ENCODE results near the gene HIRIP3. TPM values are rescaled to one million over a fixed set of nuclear protein-coding genes. Genes with fewer than 3 reads are reported as not detected.
"Not testable (repeated sequence)": the region's sequence is repeated elsewhere in the genome, so short reads cannot be mapped to it uniquely, and the experiment has no call there.

Gene HIRIP3
- total RNA-seq (10 to 100 TPM; 11.6 to 21.7 (median 17.5) TPM), polyA plus RNA-seq (19.1 TPM)
- long read RNA-seq, donor 1, transcript HIRIP3-201 (7 exons, 3,388 nt), result major isoform, 49 of 67 reads
- long read RNA-seq, donor 1, transcript HIRIP3-204 (6 exons, 988 nt), result minor isoform, 7 of 67 reads
- long read RNA-seq, donor 1, partial matches to known transcripts, result 4 of 67 reads
- long read RNA-seq, donor 1, other reads (novel, unspliced or antisense), result 7 of 67 reads
- long read RNA-seq, donor 2, transcript HIRIP3-201 (7 exons, 3,388 nt), result major isoform, 32 of 40 reads
- long read RNA-seq, donor 2, partial matches to known transcripts, result 3 of 40 reads
- long read RNA-seq, donor 2, other reads (novel, unspliced or antisense), result 3 of 40 reads
- long read RNA-seq, donor 3, transcript HIRIP3-201 (7 exons, 3,388 nt), result major isoform, 55 of 78 reads
- long read RNA-seq, donor 3, transcript HIRIP3-204 (6 exons, 988 nt), result minor isoform, 9 of 78 reads
- long read RNA-seq, donor 3, partial matches to known transcripts, result 6 of 78 reads
- long read RNA-seq, donor 3, other reads (novel, unspliced or antisense), result 8 of 78 reads
- long read RNA-seq, donor 4, transcript HIRIP3-201 (7 exons, 3,388 nt), result major isoform, 26 of 29 reads
- long read RNA-seq, donor 4, partial matches to known transcripts, result 1 of 29 reads
- long read RNA-seq, donor 4, other reads (novel, unspliced or antisense), result 1 of 29 reads

GRCh38 chr16:29995324-29995910, at the start of gene HIRIP3:
TSS of gene HIRIP3 (minus strand) at chr16:29995617. CDS start at chr16:29995605, 12 bp downstream.
- H3K27ac ChIP-seq (ENCODE audit: low read length), result peak within 1 kb of the TSS; percentile 92
- intact Hi-C loops (cut with DNase I), result loop anchor here in 1 of 4 donors (10.0 kb wide), 2 partner anchors 131 to 181 kb away; partner anchors contain the start of genes CDIPT, PAGR1 and PRRT2
- H3K9me3 ChIP-seq (ENCODE audit: control insufficient read depth, low read length), result no peaks in the 10 kb centered on the region
- DNase-seq (peak; percentile 91 to 96 (median 96)), ATAC-seq (peak; percentile 78 to 80)
- H3K27me3 ChIP-seq (ENCODE audit: control insufficient read depth, insufficient read depth), result no peaks in the 10 kb centered on the region
- under 1% methylated on average over 53 of the region's 53 CpGs for WGBS
- peaks cover 7% of the 10 kb centered on the region for H3K4me1 ChIP-seq (ENCODE audit: control insufficient read depth, insufficient read depth, low read length)
- H3K4me3 ChIP-seq (ENCODE audit: low read length), result peak within 1 kb of the TSS; percentile 73

- Histone ChIP-seq H3K9me3 (ENCODE audit: control insufficient read depth, low read length) (no peaks in the 10 kb centered on the region), H3K4me1 (ENCODE audit: control insufficient read depth, insufficient read depth, low read length) (no peaks in the 10 kb centered on the region), H3K4me3 (ENCODE audit: low read length) (no peak overlapping the region), H3K27ac (ENCODE audit: low read length) (no peak overlapping the region), H3K27me3 (ENCODE audit: control insufficient read depth, insufficient read depth) (no peaks in the 10 kb centered on the region)
- DNase-seq, result no peak
- intact Hi-C loops (cut with DNase I), result loop anchor here in 1 of 4 donors (5.0 kb wide), 1 partner anchor 50 kb away; the partner anchor contains the start of gene TBX6
- ATAC-seq, result no peak
- WGBS, result 18% methylated on average over 5 of the region's 5 CpGs
Measured at GRCh38 chr16:30041841-30042240, 46.4 kb upstream of the HIRIP3 start.

GRCh38 chr16:30040690-30041089, 45.3 kb upstream of the HIRIP3 start:
- not testable (repeated sequence) for H3K4me3 ChIP-seq (ENCODE audit: low read length); H3K4me1 ChIP-seq (ENCODE audit: control insufficient read depth, insufficient read depth, low read length); DNase-seq; H3K27me3 ChIP-seq (ENCODE audit: control insufficient read depth, insufficient read depth); ATAC-seq; H3K9me3 ChIP-seq (ENCODE audit: control insufficient read depth, low read length); H3K27ac ChIP-seq (ENCODE audit: low read length)
- intact Hi-C loops (cut with DNase I), result loop anchor here in 1 of 4 donors (5.0 kb wide), 1 partner anchor 52 kb away; the partner anchor contains the start of gene TBX6
- WGBS, result 84% methylated on average over 5 of the region's 5 CpGs

DNA sequence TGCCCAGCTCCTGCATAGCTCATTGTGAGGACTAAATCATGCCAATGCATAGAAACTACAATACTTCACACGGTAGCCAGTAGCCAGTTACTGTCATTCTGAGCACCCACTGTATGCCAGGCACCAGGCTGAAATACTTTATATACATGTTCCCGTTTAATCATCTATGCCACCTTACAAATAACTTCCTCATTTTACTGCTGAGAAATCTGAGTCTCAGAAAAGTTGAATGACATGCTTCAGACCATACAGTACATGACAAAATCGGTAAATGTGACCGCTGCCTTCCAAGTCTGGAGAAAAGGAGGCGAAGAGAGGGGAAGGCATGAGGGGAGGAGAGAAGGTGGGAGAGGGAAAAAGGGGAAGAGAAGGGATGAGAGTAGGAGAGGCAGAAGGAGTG, 44.8 kb upstream of the HIRIP3 start:
- H3K9me3 ChIP-seq (ENCODE audit: control insufficient read depth, low read length), result no peaks in the 10 kb centered on the region
- DNase-seq, result no peak
- H3K4me3 ChIP-seq (ENCODE audit: low read length), result no peak overlapping the region
- WGBS, result 68% methylated on average over 5 of the region's 5 CpGs
- ATAC-seq, result no peak
- H3K27ac ChIP-seq (ENCODE audit: low read length), result no peak overlapping the region
- H3K4me1 ChIP-seq (ENCODE audit: control insufficient read depth, insufficient read depth, low read length), result no peaks in the 10 kb centered on the region
- intact Hi-C loops (cut with DNase I), result loop anchor here in 1 of 4 donors (5.0 kb wide), 1 partner anchor 52 kb away; the partner anchor contains the start of gene TBX6
- H3K27me3 ChIP-seq (ENCODE audit: control insufficient read depth, insufficient read depth), result no peaks in the 10 kb centered on the region

DNA sequence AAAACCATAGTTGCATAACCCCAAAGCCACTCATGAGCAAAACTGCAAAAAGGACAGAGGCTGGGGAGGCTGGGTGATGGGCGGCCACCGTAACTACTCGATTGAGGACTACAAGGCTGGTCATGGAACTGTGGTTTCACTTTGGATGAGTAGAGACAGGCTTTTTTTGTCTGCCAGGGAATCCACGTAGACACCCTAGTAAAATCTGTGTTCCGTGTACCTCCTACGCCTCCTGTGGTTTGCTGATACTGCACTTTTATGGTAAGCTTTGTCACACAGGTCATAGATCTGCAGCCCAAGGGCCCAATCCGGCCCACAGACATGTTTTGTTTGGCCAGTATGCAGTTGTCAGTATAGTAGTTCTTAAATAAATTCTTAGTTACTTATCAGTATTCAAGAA, 37.9 kb upstream of the HIRIP3 start:
- no peaks in the 10 kb centered on the region for H3K9me3 ChIP-seq (ENCODE audit: control insufficient read depth, low read length)
- H3K27me3 ChIP-seq (ENCODE audit: control insufficient read depth, insufficient read depth), result no peaks in the 10 kb centered on the region
- DNase-seq (no peak), ATAC-seq (no peak)
- intact Hi-C loops (cut with DNase I), result no loop called here
- H3K4me3 ChIP-seq (ENCODE audit: low read length), result no peak overlapping the region
- no peak overlapping the region for H3K27ac ChIP-seq (ENCODE audit: low read length)
- no peaks in the 10 kb centered on the region for H3K4me1 ChIP-seq (ENCODE audit: control insufficient read depth, insufficient read depth, low read length)
- 68% methylated on average over 7 of the region's 7 CpGs for WGBS

GRCh38 chr16:30032083-30032819, 36.8 kb upstream of the HIRIP3 start:
- Histone ChIP-seq H3K27me3 (ENCODE audit: control insufficient read depth, insufficient read depth) (no peaks in the 10 kb centered on the region), H3K4me1 (ENCODE audit: control insufficient read depth, insufficient read depth, low read length) (no peaks in the 10 kb centered on the region), H3K27ac (ENCODE audit: low read length) (no peak overlapping the region), H3K9me3 (ENCODE audit: control insufficient read depth, low read length) (no peaks in the 10 kb centered on the region), H3K4me3 (ENCODE audit: low read length) (no peak overlapping the region)
- WGBS, result 25% methylated on average over 12 of the region's 12 CpGs
- intact Hi-C loops (cut with DNase I), result no loop called here
- no peak for ATAC-seq
- peak in 1 of 3 donors; percentile 40 for DNase-seq

DNA sequence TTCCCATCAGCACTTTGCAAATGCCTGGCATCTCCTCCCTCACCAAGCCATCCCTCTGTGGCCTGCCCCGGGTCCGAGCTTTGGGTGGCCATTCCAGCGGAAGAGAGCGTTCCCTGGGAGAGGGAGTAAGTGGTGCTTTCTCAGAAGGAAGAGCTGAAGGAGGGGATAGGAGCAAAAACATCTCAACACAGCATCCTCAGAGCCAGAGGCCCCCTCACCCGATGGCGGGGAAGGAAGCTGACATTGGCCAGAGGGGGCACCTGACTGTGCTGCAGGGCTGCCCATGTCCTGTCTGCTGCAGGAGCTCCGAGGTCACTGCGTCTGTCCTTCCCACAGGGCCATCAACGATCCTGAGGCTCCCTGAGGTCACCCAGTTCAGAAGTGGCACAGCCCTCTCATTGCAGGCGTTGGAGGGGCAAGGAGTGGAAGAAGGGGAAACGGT, 36.1 kb upstream of the HIRIP3 start:
- Histone ChIP-seq H3K9me3 (ENCODE audit: control insufficient read depth, low read length) (no peaks in the 10 kb centered on the region), H3K27me3 (ENCODE audit: control insufficient read depth, insufficient read depth) (no peaks in the 10 kb centered on the region), H3K27ac (ENCODE audit: low read length) (no peak overlapping the region), H3K4me1 (ENCODE audit: control insufficient read depth, insufficient read depth, low read length) (no peaks in the 10 kb centered on the region), H3K4me3 (ENCODE audit: low read length) (no peak overlapping the region)
- intact Hi-C loops (cut with DNase I), result no loop called here
- DNase-seq, result no peak
- WGBS, result 20% methylated on average over 11 of the region's 11 CpGs
- ATAC-seq, result no peak

DNA sequence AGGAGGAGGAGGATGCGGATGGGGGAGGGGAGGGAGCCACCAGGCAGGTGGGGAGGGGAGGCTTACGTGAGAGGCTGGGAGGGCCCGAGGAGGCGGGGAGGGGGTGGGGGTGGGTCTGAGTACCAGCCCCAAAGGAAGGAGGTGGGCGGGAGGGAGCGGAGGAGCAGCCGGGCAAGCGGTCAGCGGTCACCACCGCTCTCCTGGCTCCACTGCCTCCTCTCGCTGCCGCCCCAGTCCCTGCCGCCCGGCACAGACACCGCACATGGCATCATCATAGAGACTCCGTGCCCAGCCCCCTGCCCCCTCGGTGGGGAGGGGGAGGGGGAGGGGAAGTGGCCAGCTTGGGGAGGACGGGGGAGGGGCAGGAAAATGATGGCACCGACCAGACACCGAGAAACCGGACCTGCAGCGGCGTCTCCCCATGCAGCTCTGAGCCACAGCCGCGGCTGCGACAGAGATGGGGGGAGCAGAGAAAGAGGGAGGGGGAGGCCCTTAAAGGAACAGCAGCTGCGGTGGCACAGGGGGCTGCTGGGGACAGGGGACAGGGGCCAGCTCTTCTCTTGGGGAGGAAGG, 35.5 kb upstream of the HIRIP3 start, which contains the start of gene TLCD3B:
Gene TLCD3B, minus strand, starts transcription at position 431 of the 573 bp plus-strand sequence. CDS start 744 bp downstream, outside the sequence.
- WGBS, result 1% methylated on average over 27 of the region's 27 CpGs
- intact Hi-C loops (cut with DNase I), result no loop called here
- peak in 1 of 2 donors; percentile 15 for ATAC-seq

GRCh38 chr16:30030011-30030685, 34.7 kb upstream of the HIRIP3 start:
- 23% methylated on average over 23 of the region's 23 CpGs for WGBS
- ATAC-seq (no peak), DNase-seq (peak in 1 of 3 donors; percentile 49)
- intact Hi-C loops (cut with DNase I), result no loop called here
- Histone ChIP-seq H3K4me3 (ENCODE audit: low read length) (no peak overlapping the region), H3K27me3 (ENCODE audit: control insufficient read depth, insufficient read depth) (no peaks in the 10 kb centered on the region), H3K27ac (ENCODE audit: low read length) (no peak overlapping the region), H3K9me3 (ENCODE audit: control insufficient read depth, low read length) (no peaks in the 10 kb centered on the region), H3K4me1 (ENCODE audit: control insufficient read depth, insufficient read depth, low read length) (no peaks in the 10 kb centered on the region)

More for the DNA sequence above, 35.5 kb upstream of the HIRIP3 start, which contains the start of gene TLCD3B:
- H3K4me3 ChIP-seq (ENCODE audit: low read length), result no peak within 1 kb of the TSS
- DNase-seq, result peak in 1 of 3 donors; percentile 54
- no peaks in the 10 kb centered on the region for H3K27me3 ChIP-seq (ENCODE audit: control insufficient read depth, insufficient read depth)
- H3K27ac ChIP-seq (ENCODE audit: low read length), result no peak within 1 kb of the TSS
- no peaks in the 10 kb centered on the region for H3K9me3 ChIP-seq (ENCODE audit: control insufficient read depth, low read length)
- H3K4me1 ChIP-seq (ENCODE audit: control insufficient read depth, insufficient read depth, low read length), result no peaks in the 10 kb centered on the region
